Measurements from ENCODE around the gene PIANP.

Gene PIANP

GRCh38 chr12:6699259-6699988, 1.2 kb downstream of the PIANP start:
- Histone ChIP-seq H3K4me3 (ENCODE audit: low read depth in 1 of 2, low read length in 2 of 2) (no peak overlapping the region), H3K4me1 (ENCODE audit: insufficient read depth, low read length) (no peaks in the 10 kb centered on the region), H3K9ac (ENCODE audit: low read depth, low read length) (no peak overlapping the region), H3K27ac (ENCODE audit: low read length) (no peak overlapping the region), H3K79me2 (ENCODE audit: insufficient read depth, low read length) (no peaks in the 10 kb centered on the region), H2AFZ (ENCODE audit: low read depth, low read length) (no peak overlapping the region), H3K36me3 (ENCODE audit: insufficient read depth, low read length) (no peaks in the 10 kb centered on the region), H3K27me3 (ENCODE audit: insufficient read depth, low read length, poor library complexity) (peaks cover 23% of the 10 kb centered on the region), H4K20me1 (ENCODE audit: insufficient read depth, low read length) (no peaks in the 10 kb centered on the region), H3K9me3 (ENCODE audit: insufficient read depth, low read length, severe bottlenecking) (no peaks in the 10 kb centered on the region), H3K4me2 (ENCODE audit: insufficient read depth, low read length) (no peak overlapping the region)
- ATAC-seq (ENCODE audit: insufficient read depth, low read depth) (no peak), DNase-seq (no peak)
- no peak for TF ChIP-seq CTCF (IDR thresholded peaks at IDR 0.05; ENCODE audit: borderline replicate concordance, extremely low read depth, low read length, poor library complexity, severe bottlenecking)
- peak; percentile 27 for TF ChIP-seq EZH2 (IDR thresholded peaks at IDR 0.05; ENCODE audit: borderline replicate concordance, low read depth, low read length, severe bottlenecking)

- Histone ChIP-seq H3K9me3 (ENCODE audit: insufficient read depth, low read length, severe bottlenecking) (no peaks in the 10 kb centered on the region), H3K27me3 (ENCODE audit: insufficient read depth, low read length, poor library complexity) (peaks cover 19% of the 10 kb centered on the region), H3K36me3 (ENCODE audit: insufficient read depth, low read length) (no peaks in the 10 kb centered on the region), H3K4me3 (ENCODE audit: low read depth in 1 of 2, low read length in 2 of 2) (no peak overlapping the region), H3K4me2 (ENCODE audit: insufficient read depth, low read length) (no peak overlapping the region), H3K9ac (ENCODE audit: low read depth, low read length) (no peak overlapping the region), H2AFZ (ENCODE audit: low read depth, low read length) (no peak overlapping the region), H4K20me1 (ENCODE audit: insufficient read depth, low read length) (no peaks in the 10 kb centered on the region), H3K4me1 (ENCODE audit: insufficient read depth, low read length) (no peaks in the 10 kb centered on the region), H3K79me2 (ENCODE audit: insufficient read depth, low read length) (no peaks in the 10 kb centered on the region), H3K27ac (ENCODE audit: low read length) (no peak overlapping the region)
- ATAC-seq (ENCODE audit: insufficient read depth, low read depth) (no peak), DNase-seq (no peak)
- TF ChIP-seq CTCF (IDR thresholded peaks at IDR 0.05; ENCODE audit: borderline replicate concordance, extremely low read depth, low read length, poor library complexity, severe bottlenecking) = no peak
- no peak for TF ChIP-seq EZH2 (IDR thresholded peaks at IDR 0.05; ENCODE audit: borderline replicate concordance, low read depth, low read length, severe bottlenecking)
Measured at GRCh38 chr12:6698352-6699046, 2.1 kb downstream of the PIANP start.

GRCh38 chr12:6697584-6698351, 2.8 kb downstream of the PIANP start:
- H2AFZ ChIP-seq (ENCODE audit: low read depth, low read length) = no peak overlapping the region
- no peaks in the 10 kb centered on the region for H3K36me3 ChIP-seq (ENCODE audit: insufficient read depth, low read length)
- no peaks in the 10 kb centered on the region for H3K4me1 ChIP-seq (ENCODE audit: insufficient read depth, low read length)
- no peaks in the 10 kb centered on the region for H3K9me3 ChIP-seq (ENCODE audit: insufficient read depth, low read length, severe bottlenecking)
- no peak overlapping the region for H3K27ac ChIP-seq (ENCODE audit: low read length)
- H3K4me3 ChIP-seq (ENCODE audit: low read depth in 1 of 2, low read length in 2 of 2) = no peak overlapping the region
- no peak overlapping the region for H3K4me2 ChIP-seq (ENCODE audit: insufficient read depth, low read length)
- H4K20me1 ChIP-seq (ENCODE audit: insufficient read depth, low read length) = no peaks in the 10 kb centered on the region
- DNase-seq (peak; percentile 41), ATAC-seq (ENCODE audit: insufficient read depth, low read depth) (peak; percentile 69)
- H3K79me2 ChIP-seq (ENCODE audit: insufficient read depth, low read length) = no peaks in the 10 kb centered on the region
- peaks cover 17% of the 10 kb centered on the region for H3K27me3 ChIP-seq (ENCODE audit: insufficient read depth, low read length, poor library complexity)
- peak; percentile 63 for TF ChIP-seq CTCF (IDR thresholded peaks at IDR 0.05; ENCODE audit: borderline replicate concordance, extremely low read depth, low read length, poor library complexity, severe bottlenecking)
- TF ChIP-seq EZH2 (IDR thresholded peaks at IDR 0.05; ENCODE audit: borderline replicate concordance, low read depth, low read length, severe bottlenecking) = no peak
- H3K9ac ChIP-seq (ENCODE audit: low read depth, low read length) = no peak overlapping the region
